WI38 (cell line): ENCODE results near the gene PLXNB1.

Source experiments
- H3K4me3 ChIP-seq: 2 replicates; pipeline ENCODE4 v1.5.1; 2011; ENCODE audit warnings: low read depth, mild to moderate bottlenecking, control low read depth, low read length
- CTCF ChIP-seq: IDR thresholded peaks from 2 replicates; pipeline ENCODE4 v1.5.1; 2012; ENCODE audit warnings: low read depth, mild to moderate bottlenecking, control low read depth, low read length

The PLXNB1 gene

GRCh38 chr3:48436855-48437254 is 7.0 kb upstream of the PLXNB1 start:
- H3K4me3 ChIP-seq = no peak overlapping the region
- no peak for TF ChIP-seq CTCF

- TF ChIP-seq CTCF = no peak
- H3K4me3 ChIP-seq = no peak overlapping the region
These were observed 6.5 kb upstream of the PLXNB1 start for GRCh38 chr3:48436477-48436787.

- no peak overlapping the region for H3K4me3 ChIP-seq
These were observed 6.0 kb upstream of the PLXNB1 start for GRCh38 chr3:48435774-48436476.

GRCh38 chr3:48435223-48435595 is 5.3 kb upstream of the PLXNB1 start:
- no peak for TF ChIP-seq CTCF
- no peak overlapping the region for H3K4me3 ChIP-seq

More at GRCh38 chr3:48435774-48436476, 6.0 kb upstream of the PLXNB1 start:
- peak; percentile 100 for TF ChIP-seq CTCF

- TF ChIP-seq CTCF = no peak
These were observed 4.8 kb upstream of the PLXNB1 start for GRCh38 chr3:48434591-48435222.

GRCh38 chr3:48433472-48434118 is 3.7 kb upstream of the PLXNB1 start:
- no peak overlapping the region for H3K4me3 ChIP-seq
- no peak for TF ChIP-seq CTCF

More at GRCh38 chr3:48434591-48435222, 4.8 kb upstream of the PLXNB1 start:
- H3K4me3 ChIP-seq = no peak overlapping the region
